ENCODE results near the gene MRPL27. TPM values are rescaled to one million over a fixed set of nuclear protein-coding genes. Genes with fewer than 3 reads are reported as not detected.

The MRPL27 gene
- total and polyA plus RNA-seq, 2 donors (not counting 1 experiment from before 2014, with no cell fraction given), result 32.5 to 40.2 TPM

- H3K27me3 ChIP-seq (replicated peaks in 1 of 4; ENCODE audit: control extremely low read depth in 1 of 4, control insufficient read depth in 3 of 4, insufficient read depth in 4 of 4, low read length in 3 of 4), result no peaks in the 10 kb centered on the region
- 97% methylated on average over 5 of the region's 6 CpGs for WGBS (ENCODE audit: insufficient coverage)
- Mint-ChIP-seq H3K27me3 (no peaks in the 10 kb centered on the region), H3K27ac (no peak overlapping the region), H3K4me1 (no peaks in the 10 kb centered on the region), H3K4me3 (no peak overlapping the region), H3K9me3 (ENCODE audit: insufficient read depth) (no peaks in the 10 kb centered on the region)
- H3K4me3 ChIP-seq (ENCODE audit: control extremely low read depth in 1 of 5, extremely low read depth in 1 of 5, insufficient read depth in 1 of 5, low read depth in 2 of 5, low read length in 4 of 5), result no peak overlapping the region
- no peaks in the 10 kb centered on the region for H3K4me1 ChIP-seq (ENCODE audit: control insufficient read depth in 2 of 2, insufficient read depth in 2 of 2, low read length in 2 of 2)
- H4K20me1 ChIP-seq (ENCODE audit: control insufficient read depth, insufficient read depth, low read length, poor library complexity, severe bottlenecking), result no peaks in the 10 kb centered on the region
- H3K9me3 ChIP-seq (ENCODE audit: control extremely low read depth in 1 of 3, control insufficient read depth in 2 of 3, insufficient read depth in 1 of 3, low read length in 2 of 3), result no peaks in the 10 kb centered on the region
- DNase-seq, result no peak
- H3K27ac ChIP-seq (ENCODE audit: low read length in 2 of 2), result no peak overlapping the region
- POLR2A ChIA-PET, result no interaction called here
- CTCF ChIA-PET, result interaction anchor here (1.6 to 3.3 kb wide), 2 partner anchors 17 to 21 kb away, joined by 3 to 15 read pairs; no protein-coding TSS in a partner anchor
- no peak overlapping the region for H3K4me2 ChIP-seq (replicated peaks; ENCODE audit: low read depth, low read length, poor library complexity, severe bottlenecking)
- H2AFZ ChIP-seq (ENCODE audit: insufficient read depth, low read depth, low read length, poor library complexity, severe bottlenecking), result no peak overlapping the region
- no peak overlapping the region for H3K9ac ChIP-seq (ENCODE audit: low read length)
- no peaks in the 10 kb centered on the region for H3K79me2 ChIP-seq (ENCODE audit: control insufficient read depth, insufficient read depth, low read length)
- TF ChIP-seq EZH2 (IDR thresholded peaks at IDR 0.05; ENCODE audit: borderline replicate concordance, insufficient read depth, low read depth, low read length, poor library complexity, severe bottlenecking) (no peak), CTCF (IDR thresholded peaks at IDR 0.05) (no peak)
- intact Hi-C loops (cut with micrococcal nuclease), result loop anchor here (10.0 kb wide), 2 partner anchors 45 to 285 kb away; partner anchors contain the start of genes ACSF2 and PDK2
- no peak for ATAC-seq (ENCODE audit: low read depth)
- H3K36me3 ChIP-seq (replicated peaks in 1 of 2; ENCODE audit: control extremely low read depth in 1 of 2, control insufficient read depth in 1 of 2, extremely low read depth in 1 of 2, insufficient read depth in 2 of 2, low read length in 1 of 2), result peaks cover 10 to 37% of the 10 kb centered on the region in 2 experiments
These were observed 6.6 kb upstream of the MRPL27 start for GRCh38 chr17:50379351-50380132.

GRCh38 chr17:50375858-50376538, 3.0 kb upstream of the MRPL27 start:
- no peak overlapping the region for H3K9ac ChIP-seq (ENCODE audit: low read length)
- intact Hi-C loops (cut with micrococcal nuclease), result loop anchor here (10.0 kb wide), 2 partner anchors 49 to 281 kb away; partner anchors contain the start of genes ACSF2 and PDK2
- H3K9me3 ChIP-seq (ENCODE audit: control extremely low read depth in 1 of 3, control insufficient read depth in 2 of 3, insufficient read depth in 1 of 3, low read length in 2 of 3), result no peaks in the 10 kb centered on the region
- no peak overlapping the region for H3K27ac ChIP-seq (ENCODE audit: low read length in 2 of 2)
- H3K4me1 Mint-ChIP-seq, result peaks cover 21% of the 10 kb centered on the region
- ChIA-PET POLR2A (no interaction called here), CTCF (no interaction called here)
- H3K4me3 Mint-ChIP-seq, result no peak overlapping the region
- no peak overlapping the region for H3K4me2 ChIP-seq (replicated peaks; ENCODE audit: low read depth, low read length, poor library complexity, severe bottlenecking)
- no peaks in the 10 kb centered on the region for H3K27me3 Mint-ChIP-seq
- DNase-seq (no peak), ATAC-seq (ENCODE audit: low read depth) (no peak)
- no peak overlapping the region for H2AFZ ChIP-seq (ENCODE audit: insufficient read depth, low read depth, low read length, poor library complexity, severe bottlenecking)
- no peaks in the 10 kb centered on the region for H3K27me3 ChIP-seq (replicated peaks in 1 of 4; ENCODE audit: control extremely low read depth in 1 of 4, control insufficient read depth in 3 of 4, insufficient read depth in 4 of 4, low read length in 3 of 4)
- H3K27ac Mint-ChIP-seq, result no peak overlapping the region
- no peaks in the 10 kb centered on the region for H3K9me3 Mint-ChIP-seq (ENCODE audit: insufficient read depth)
- peaks cover 21% of the 10 kb centered on the region for H3K79me2 ChIP-seq (ENCODE audit: control insufficient read depth, insufficient read depth, low read length)
- H4K20me1 ChIP-seq (ENCODE audit: control insufficient read depth, insufficient read depth, low read length, poor library complexity, severe bottlenecking), result peaks cover 10% of the 10 kb centered on the region
- H3K36me3 ChIP-seq (replicated peaks in 1 of 2; ENCODE audit: control extremely low read depth in 1 of 2, control insufficient read depth in 1 of 2, extremely low read depth in 1 of 2, insufficient read depth in 2 of 2, low read length in 1 of 2), result peaks cover 2 to 4% of the 10 kb centered on the region in 2 experiments
- 100% methylated on average over 1 of the region's 5 CpGs for WGBS (ENCODE audit: insufficient coverage)
- TF ChIP-seq EZH2 (IDR thresholded peaks at IDR 0.05; ENCODE audit: borderline replicate concordance, insufficient read depth, low read depth, low read length, poor library complexity, severe bottlenecking) (no peak), CTCF (IDR thresholded peaks at IDR 0.05) (no peak)
- H3K4me3 ChIP-seq (ENCODE audit: control extremely low read depth in 1 of 5, extremely low read depth in 1 of 5, insufficient read depth in 1 of 5, low read depth in 2 of 5, low read length in 4 of 5), result no peak overlapping the region
- peaks cover 14 to 19% of the 10 kb centered on the region in 2 donors for H3K4me1 ChIP-seq (ENCODE audit: control insufficient read depth in 2 of 2, insufficient read depth in 2 of 2, low read length in 2 of 2)

Measured in B cell (primary cell).